ENCODE data around the gene MYMX. TPM values are rescaled to one million over a fixed set of nuclear protein-coding genes. Genes with fewer than 3 reads are reported as not detected.
A peak's percentile ranks its signal among the peaks of the same experiment; 100 is the strongest.

MYMX gene
- total and polyA plus RNA-seq, 2 of the 13 experiments (the other 11 are each of a cell fraction or from before 2014, with no cell fraction given): not detected

DNA sequence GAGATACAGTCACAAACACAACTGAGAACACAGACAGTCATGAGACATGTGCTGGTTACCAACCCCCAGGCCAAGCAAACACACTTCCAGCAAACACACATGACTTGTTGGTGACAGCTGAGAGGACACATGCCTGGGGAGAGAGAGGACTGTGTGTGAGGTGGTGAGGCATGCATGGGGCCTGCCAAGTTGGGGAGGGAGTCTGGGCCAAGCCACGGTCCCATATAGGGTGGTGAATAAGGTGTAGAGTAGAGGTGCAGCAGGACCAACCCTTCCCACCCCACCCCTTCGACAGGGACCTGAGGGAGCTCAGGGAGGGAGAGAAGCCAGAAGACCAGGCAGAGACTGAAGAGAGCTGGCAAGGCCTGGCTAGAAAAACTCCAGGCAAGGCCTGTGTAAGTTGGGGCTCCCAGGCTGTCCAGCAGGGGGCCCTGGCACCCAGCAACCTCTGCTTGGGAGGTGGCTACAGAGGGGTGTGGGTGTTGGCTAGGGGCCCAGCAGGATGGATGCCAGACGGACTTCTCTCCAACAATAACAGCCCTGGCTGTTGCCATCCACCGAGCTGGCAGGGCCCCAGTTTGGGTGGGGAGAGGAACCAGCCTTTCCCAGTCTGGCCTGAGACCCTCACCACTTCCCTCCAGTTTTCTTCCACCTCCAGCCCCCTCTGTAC, 4.7 kb downstream of the MYMX start (continued):
- TF ChIP-seq, protein P1, sequence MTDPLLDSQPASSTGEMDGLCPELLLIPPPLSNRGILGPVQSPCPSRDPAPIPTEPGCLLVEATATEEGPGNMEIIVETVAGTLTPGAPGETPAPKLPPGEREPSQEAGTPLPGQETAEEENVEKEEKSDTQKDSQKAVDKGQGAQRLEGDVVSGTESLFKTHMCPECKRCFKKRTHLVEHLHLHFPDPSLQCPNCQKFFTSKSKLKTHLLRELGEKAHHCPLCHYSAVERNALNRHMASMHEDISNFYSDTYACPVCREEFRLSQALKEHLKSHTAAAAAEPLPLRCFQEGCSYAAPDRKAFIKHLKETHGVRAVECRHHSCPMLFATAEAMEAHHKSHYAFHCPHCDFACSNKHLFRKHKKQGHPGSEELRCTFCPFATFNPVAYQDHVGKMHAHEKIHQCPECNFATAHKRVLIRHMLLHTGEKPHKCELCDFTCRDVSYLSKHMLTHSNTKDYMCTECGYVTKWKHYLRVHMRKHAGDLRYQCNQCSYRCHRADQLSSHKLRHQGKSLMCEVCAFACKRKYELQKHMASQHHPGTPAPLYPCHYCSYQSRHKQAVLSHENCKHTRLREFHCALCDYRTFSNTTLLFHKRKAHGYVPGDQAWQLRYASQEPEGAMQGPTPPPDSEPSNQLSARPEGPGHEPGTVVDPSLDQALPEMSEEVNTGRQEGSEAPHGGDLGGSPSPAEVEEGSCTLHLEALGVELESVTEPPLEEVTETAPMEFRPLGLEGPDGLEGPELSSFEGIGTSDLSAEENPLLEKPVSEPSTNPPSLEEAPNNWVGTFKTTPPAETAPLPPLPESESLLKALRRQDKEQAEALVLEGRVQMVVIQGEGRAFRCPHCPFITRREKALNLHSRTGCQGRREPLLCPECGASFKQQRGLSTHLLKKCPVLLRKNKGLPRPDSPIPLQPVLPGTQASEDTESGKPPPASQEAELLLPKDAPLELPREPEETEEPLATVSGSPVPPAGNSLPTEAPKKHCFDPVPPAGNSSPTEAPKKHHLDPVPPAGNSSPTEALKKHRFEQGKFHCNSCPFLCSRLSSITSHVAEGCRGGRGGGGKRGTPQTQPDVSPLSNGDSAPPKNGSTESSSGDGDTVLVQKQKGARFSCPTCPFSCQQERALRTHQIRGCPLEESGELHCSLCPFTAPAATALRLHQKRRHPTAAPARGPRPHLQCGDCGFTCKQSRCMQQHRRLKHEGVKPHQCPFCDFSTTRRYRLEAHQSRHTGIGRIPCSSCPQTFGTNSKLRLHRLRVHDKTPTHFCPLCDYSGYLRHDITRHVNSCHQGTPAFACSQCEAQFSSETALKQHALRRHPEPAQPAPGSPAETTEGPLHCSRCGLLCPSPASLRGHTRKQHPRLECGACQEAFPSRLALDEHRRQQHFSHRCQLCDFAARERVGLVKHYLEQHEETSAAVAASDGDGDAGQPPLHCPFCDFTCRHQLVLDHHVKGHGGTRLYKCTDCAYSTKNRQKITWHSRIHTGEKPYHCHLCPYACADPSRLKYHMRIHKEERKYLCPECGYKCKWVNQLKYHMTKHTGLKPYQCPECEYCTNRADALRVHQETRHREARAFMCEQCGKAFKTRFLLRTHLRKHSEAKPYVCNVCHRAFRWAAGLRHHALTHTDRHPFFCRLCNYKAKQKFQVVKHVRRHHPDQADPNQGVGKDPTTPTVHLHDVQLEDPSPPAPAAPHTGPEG (CRISPR knock-in tag; IDR thresholded peaks at IDR 0.05): no peak
- TF ChIP-seq ESRRA (CRISPR knock-in tag; IDR thresholded peaks at IDR 0.05; ENCODE audit: low read depth) (no peak), ZNF24 (IDR thresholded peaks at IDR 0.05) (no peak), NCOA1 (CRISPR knock-in tag; IDR thresholded peaks at IDR 0.05) (no peak), KAT8 (CRISPR knock-in tag; IDR thresholded peaks at IDR 0.05) (peak; percentile 84), ZNF3 (CRISPR knock-in tag; IDR thresholded peaks at IDR 0.05) (no peak), ZBTB7B (CRISPR knock-in tag; IDR thresholded peaks at IDR 0.05) (peak; percentile 53; the same call in 1 of the 2 replicates), CBX2 (IDR thresholded peaks at IDR 0.05; ENCODE audit: low read depth, low read length) (no peak), CBX2 (CRISPR knock-in tag; IDR thresholded peaks at IDR 0.05; ENCODE audit: low read depth) (no peak), GZF1 (CRISPR knock-in tag; IDR thresholded peaks at IDR 0.05) (no peak), NR1H2 (CRISPR knock-in tag; IDR thresholded peaks at IDR 0.05; ENCODE audit: borderline replicate concordance, low read depth) (no peak), CBFB (CRISPR knock-in tag; IDR thresholded peaks at IDR 0.05) (peak; percentile 36; the same call in 1 of the 2 replicates), EP300 (IDR thresholded peaks at IDR 0.05; ENCODE audit: low read depth in 2 of 2, low read length in 2 of 2) (peak in 1 of 2 experiments; percentile 12; a peak in 1 of 4 replicates), EP300 (CRISPR knock-in tag; IDR thresholded peaks at IDR 0.05; ENCODE audit: borderline replicate concordance) (no peak), ZNF883 (CRISPR knock-in tag; IDR thresholded peaks at IDR 0.05; ENCODE audit: not compliant biosample characterization) (no peak), ZNF75D (CRISPR knock-in tag; IDR thresholded peaks at IDR 0.05; ENCODE audit: borderline replicate concordance) (no peak), ZNF253 (CRISPR knock-in tag; IDR thresholded peaks at IDR 0.05; ENCODE audit: borderline replicate concordance) (no peak)
- TF ChIP-seq, protein P2, sequence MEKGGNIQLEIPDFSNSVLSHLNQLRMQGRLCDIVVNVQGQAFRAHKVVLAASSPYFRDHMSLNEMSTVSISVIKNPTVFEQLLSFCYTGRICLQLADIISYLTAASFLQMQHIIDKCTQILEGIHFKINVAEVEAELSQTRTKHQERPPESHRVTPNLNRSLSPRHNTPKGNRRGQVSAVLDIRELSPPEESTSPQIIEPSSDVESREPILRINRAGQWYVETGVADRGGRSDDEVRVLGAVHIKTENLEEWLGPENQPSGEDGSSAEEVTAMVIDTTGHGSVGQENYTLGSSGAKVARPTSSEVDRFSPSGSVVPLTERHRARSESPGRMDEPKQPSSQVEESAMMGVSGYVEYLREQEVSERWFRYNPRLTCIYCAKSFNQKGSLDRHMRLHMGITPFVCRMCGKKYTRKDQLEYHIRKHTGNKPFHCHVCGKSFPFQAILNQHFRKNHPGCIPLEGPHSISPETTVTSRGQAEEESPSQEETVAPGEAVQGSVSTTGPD (CRISPR knock-in tag; IDR thresholded peaks at IDR 0.05): peak; percentile 18; the same call in 1 of the 2 replicates
- TF ChIP-seq, protein P3, sequence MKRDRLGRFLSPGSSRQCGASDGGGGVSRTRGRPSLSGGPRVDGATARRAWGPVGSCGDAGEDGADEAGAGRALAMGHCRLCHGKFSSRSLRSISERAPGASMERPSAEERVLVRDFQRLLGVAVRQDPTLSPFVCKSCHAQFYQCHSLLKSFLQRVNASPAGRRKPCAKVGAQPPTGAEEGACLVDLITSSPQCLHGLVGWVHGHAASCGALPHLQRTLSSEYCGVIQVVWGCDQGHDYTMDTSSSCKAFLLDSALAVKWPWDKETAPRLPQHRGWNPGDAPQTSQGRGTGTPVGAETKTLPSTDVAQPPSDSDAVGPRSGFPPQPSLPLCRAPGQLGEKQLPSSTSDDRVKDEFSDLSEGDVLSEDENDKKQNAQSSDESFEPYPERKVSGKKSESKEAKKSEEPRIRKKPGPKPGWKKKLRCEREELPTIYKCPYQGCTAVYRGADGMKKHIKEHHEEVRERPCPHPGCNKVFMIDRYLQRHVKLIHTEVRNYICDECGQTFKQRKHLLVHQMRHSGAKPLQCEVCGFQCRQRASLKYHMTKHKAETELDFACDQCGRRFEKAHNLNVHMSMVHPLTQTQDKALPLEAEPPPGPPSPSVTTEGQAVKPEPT (CRISPR knock-in tag; IDR thresholded peaks at IDR 0.05; ENCODE audit: low read depth): 0 out of 2 replicates have a peak, but pooled peaks have one; percentile 27
- TF ChIP-seq, protein P4, sequence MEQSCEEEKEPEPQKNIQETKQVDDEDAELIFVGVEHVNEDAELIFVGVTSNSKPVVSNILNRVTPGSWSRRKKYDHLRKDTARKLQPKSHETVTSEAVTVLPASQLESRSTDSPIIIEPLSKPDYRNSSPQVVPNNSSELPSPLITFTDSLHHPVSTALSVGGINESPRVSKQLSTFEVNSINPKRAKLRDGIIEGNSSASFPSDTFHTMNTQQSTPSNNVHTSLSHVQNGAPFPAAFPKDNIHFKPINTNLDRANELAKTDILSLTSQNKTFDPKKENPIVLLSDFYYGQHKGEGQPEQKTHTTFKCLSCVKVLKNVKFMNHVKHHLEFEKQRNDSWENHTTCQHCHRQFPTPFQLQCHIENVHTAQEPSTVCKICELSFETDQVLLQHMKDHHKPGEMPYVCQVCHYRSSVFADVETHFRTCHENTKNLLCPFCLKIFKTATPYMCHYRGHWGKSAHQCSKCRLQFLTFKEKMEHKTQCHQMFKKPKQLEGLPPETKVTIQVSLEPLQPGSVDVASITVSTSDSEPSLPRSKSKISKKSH (CRISPR knock-in tag; IDR thresholded peaks at IDR 0.05; ENCODE audit: borderline replicate concordance): peak; percentile 69
